HG03039 (cell line): Measurements from ENCODE around the gene KCNH5.
"Not testable (repeated sequence)": the region's sequence is repeated elsewhere in the genome, so short reads cannot be mapped to it uniquely, and the experiment has no call there.

Experiments
- ATAC-seq: cut with Tn5 transposase; IDR thresholded peaks from one replicate; pipeline ENCODE4 v1.9.1; 2021; ENCODE audit warnings: mild to moderate bottlenecking, moderate library complexity; ENCODE audit not compliant: unreplicated experiment

Gene KCNH5

GRCh38 chr14:62886461-62886860, 158.8 kb downstream of the KCNH5 start:
- no peak for ATAC-seq

- no peak for ATAC-seq
Observed at GRCh38 chr14:62885451-62885850, 159.8 kb downstream of the KCNH5 start.

GRCh38 chr14:62882967-62883366, 162.3 kb downstream of the KCNH5 start:
- no peak for ATAC-seq

- no peak for ATAC-seq
Observed at GRCh38 chr14:62866376-62866775, 178.9 kb downstream of the KCNH5 start.

- ATAC-seq: no peak
Observed at GRCh38 chr14:62864588-62864987, 180.7 kb downstream of the KCNH5 start.

- not testable (repeated sequence) for ATAC-seq
Observed at GRCh38 chr14:62858011-62858410, 187.2 kb downstream of the KCNH5 start.

GRCh38 chr14:62854951-62855350, 190.3 kb downstream of the KCNH5 start:
- ATAC-seq: no peak

GRCh38 chr14:62847168-62847567, 198.1 kb downstream of the KCNH5 start:
- no peak for ATAC-seq

GRCh38 chr14:62844546-62844945, 200.7 kb downstream of the KCNH5 start:
- no peak for ATAC-seq

- no peak for ATAC-seq
Observed at GRCh38 chr14:62824086-62824485, 221.2 kb downstream of the KCNH5 start.

GRCh38 chr14:62819931-62820330, 225.3 kb downstream of the KCNH5 start:
- no peak for ATAC-seq

GRCh38 chr14:62807636-62808035, 237.6 kb downstream of the KCNH5 start:
- no peak for ATAC-seq

GRCh38 chr14:62800577-62800976, 244.7 kb downstream of the KCNH5 start:
- ATAC-seq: no peak

- ATAC-seq: no peak
Observed at GRCh38 chr14:62796431-62796830, 248.8 kb downstream of the KCNH5 start.

- no peak for ATAC-seq
Observed at GRCh38 chr14:62792578-62792977, 252.7 kb downstream of the KCNH5 start.

- not testable (repeated sequence) for ATAC-seq
Observed at GRCh38 chr14:62781328-62781727, 263.9 kb downstream of the KCNH5 start.

- ATAC-seq: no peak
Observed at GRCh38 chr14:62778852-62779251, 266.4 kb downstream of the KCNH5 start.

- no peak for ATAC-seq
Observed at GRCh38 chr14:62778310-62778709, 266.9 kb downstream of the KCNH5 start.

- no peak for ATAC-seq
Observed at GRCh38 chr14:62777510-62777909, 267.7 kb downstream of the KCNH5 start.

GRCh38 chr14:62776300-62776699, 269.0 kb downstream of the KCNH5 start:
- no peak for ATAC-seq

- no peak for ATAC-seq
Observed at GRCh38 chr14:62768753-62769152, 276.5 kb downstream of the KCNH5 start.

- ATAC-seq: no peak
Observed at GRCh38 chr14:62763951-62764350, 281.3 kb downstream of the KCNH5 start.

GRCh38 chr14:62759796-62760195, 285.5 kb downstream of the KCNH5 start:
- no peak for ATAC-seq

- ATAC-seq: not testable (repeated sequence)
Observed at GRCh38 chr14:62746881-62747280, 298.4 kb downstream of the KCNH5 start.
